Measurements from ENCODE around the gene CDKAL1.

Gene CDKAL1

GRCh38 chr6:20881365-20881764, 347.1 kb downstream of the CDKAL1 start:
- H3K4me2 ChIP-seq = no peak overlapping the region
- H2AFZ ChIP-seq (ENCODE audit: low read depth) = no peak overlapping the region
- no peak for TF ChIP-seq CTCF (conservative IDR thresholded peaks at IDR 0.05; ENCODE audit: low read depth, low read length)
- no peaks in the 10 kb centered on the region for H3K27me3 ChIP-seq (ENCODE audit: insufficient read depth, low read depth)
- H3K4me1 ChIP-seq (ENCODE audit: low read depth, poor library complexity, severe bottlenecking) = no peaks in the 10 kb centered on the region
- no peaks in the 10 kb centered on the region for H4K20me1 ChIP-seq (ENCODE audit: insufficient read depth)
- no peak overlapping the region for H3K9ac ChIP-seq
- H3K36me3 ChIP-seq (ENCODE audit: insufficient read depth) = no peaks in the 10 kb centered on the region
- H3K4me3 ChIP-seq (IDR thresholded peaks at IDR 0.05; ENCODE audit: insufficient read depth, low read depth, low read length) = no peak overlapping the region
- no peak overlapping the region for H3K27ac ChIP-seq
- no peaks in the 10 kb centered on the region for H3K79me2 ChIP-seq (ENCODE audit: insufficient read depth, low read depth)

- Histone ChIP-seq H2AFZ (ENCODE audit: low read depth) (no peak overlapping the region), H3K36me3 (ENCODE audit: insufficient read depth) (no peaks in the 10 kb centered on the region), H3K27ac (no peak overlapping the region), H4K20me1 (ENCODE audit: insufficient read depth) (no peaks in the 10 kb centered on the region), H3K9ac (no peak overlapping the region), H3K4me3 (IDR thresholded peaks at IDR 0.05; ENCODE audit: insufficient read depth, low read depth, low read length) (no peak overlapping the region), H3K27me3 (ENCODE audit: insufficient read depth, low read depth) (no peaks in the 10 kb centered on the region), H3K79me2 (ENCODE audit: insufficient read depth, low read depth) (no peaks in the 10 kb centered on the region), H3K4me2 (no peak overlapping the region), H3K4me1 (ENCODE audit: low read depth, poor library complexity, severe bottlenecking) (no peaks in the 10 kb centered on the region)
- no peak for TF ChIP-seq CTCF (conservative IDR thresholded peaks at IDR 0.05; ENCODE audit: low read depth, low read length)
These were observed 347.8 kb downstream of the CDKAL1 start for GRCh38 chr6:20882014-20882413.

- Histone ChIP-seq H3K36me3 (ENCODE audit: insufficient read depth) (no peaks in the 10 kb centered on the region), H3K27ac (no peak overlapping the region), H2AFZ (ENCODE audit: low read depth) (no peak overlapping the region), H3K4me1 (ENCODE audit: low read depth, poor library complexity, severe bottlenecking) (no peaks in the 10 kb centered on the region), H3K4me3 (IDR thresholded peaks at IDR 0.05; ENCODE audit: insufficient read depth, low read depth, low read length) (no peak overlapping the region), H3K4me2 (no peak overlapping the region), H3K9ac (no peak overlapping the region), H3K79me2 (ENCODE audit: insufficient read depth, low read depth) (no peaks in the 10 kb centered on the region), H4K20me1 (ENCODE audit: insufficient read depth) (no peaks in the 10 kb centered on the region), H3K27me3 (ENCODE audit: insufficient read depth, low read depth) (no peaks in the 10 kb centered on the region)
- no peak for TF ChIP-seq CTCF (conservative IDR thresholded peaks at IDR 0.05; ENCODE audit: low read depth, low read length)
These were observed 350.8 kb downstream of the CDKAL1 start for GRCh38 chr6:20885076-20885475.

- no peak for TF ChIP-seq CTCF (conservative IDR thresholded peaks at IDR 0.05; ENCODE audit: low read depth, low read length)
These were observed 356.9 kb downstream of the CDKAL1 start for GRCh38 chr6:20891161-20891560.

More at GRCh38 chr6:20891161-20891560, 356.9 kb downstream of the CDKAL1 start:
- H3K27me3 ChIP-seq (ENCODE audit: insufficient read depth, low read depth) = no peaks in the 10 kb centered on the region
- H3K79me2 ChIP-seq (ENCODE audit: insufficient read depth, low read depth) = no peaks in the 10 kb centered on the region
- no peak overlapping the region for H2AFZ ChIP-seq (ENCODE audit: low read depth)
- H4K20me1 ChIP-seq (ENCODE audit: insufficient read depth) = no peaks in the 10 kb centered on the region
- no peak overlapping the region for H3K27ac ChIP-seq
- no peak overlapping the region for H3K4me3 ChIP-seq (IDR thresholded peaks at IDR 0.05; ENCODE audit: insufficient read depth, low read depth, low read length)
- no peak overlapping the region for H3K4me2 ChIP-seq
- H3K36me3 ChIP-seq (ENCODE audit: insufficient read depth) = no peaks in the 10 kb centered on the region
- no peak overlapping the region for H3K9ac ChIP-seq
- H3K4me1 ChIP-seq (ENCODE audit: low read depth, poor library complexity, severe bottlenecking) = no peaks in the 10 kb centered on the region
